Choroid plexus epithelial cell (primary cell): ENCODE data around the gene ZSCAN23.
A peak's percentile ranks its signal among the peaks of the same experiment; 100 is the strongest.

ENCODE experiments used
- DNase-seq: peaks from one replicate; pipeline ENCODE4 v3.0.0-alpha.2; 2010; ENCODE audit warnings: low read depth
- H3K4me3 ChIP-seq: 2 replicates; pipeline ENCODE4 v1.5.1; 2011; ENCODE audit warnings: low read depth, mild to moderate bottlenecking, control low read depth, low read length, moderate library complexity
- CTCF ChIP-seq: conservative IDR thresholded peaks from 2 replicates; pipeline ENCODE4 v1.5.1; 2011; ENCODE audit warnings: low read depth, mild to moderate bottlenecking, control low read depth, inconsistent platforms, low read length, moderate library complexity

Gene ZSCAN23

GRCh38 chr6:28443112-28443773, at the start of gene ZSCAN23:
ZSCAN23 (minus strand) TSS chr6:28443491; CDS start chr6:28436266, 7,225 bp downstream.
- peak within 1 kb of the TSS; percentile 93 for H3K4me3 ChIP-seq
- DNase-seq = peak; percentile 88
- TF ChIP-seq CTCF = no peak

GRCh38 chr6:28491984-28492317, 48.7 kb upstream of the ZSCAN23 start:
- DNase-seq = no peak
- no peak for TF ChIP-seq CTCF
- H3K4me3 ChIP-seq = no peak overlapping the region

GRCh38 chr6:28490205-28490890, 47.1 kb upstream of the ZSCAN23 start:
- H3K4me3 ChIP-seq = peak overlapping the region; percentile 78
- DNase-seq = no peak
- no peak for TF ChIP-seq CTCF

GRCh38 chr6:28489366-28490204, 46.3 kb upstream of the ZSCAN23 start:
- no peak for TF ChIP-seq CTCF
- H3K4me3 ChIP-seq = peak overlapping the region; percentile 78
- DNase-seq = peak; percentile 89

- peak overlapping the region; percentile 78 for H3K4me3 ChIP-seq
- no peak for TF ChIP-seq CTCF
- peak; percentile 83 for DNase-seq
Measured at GRCh38 chr6:28488916-28489365, 45.6 kb upstream of the ZSCAN23 start.

- no peak for DNase-seq
- no peak overlapping the region for H3K4me3 ChIP-seq
Measured at GRCh38 chr6:28486988-28487742, 43.9 kb upstream of the ZSCAN23 start.

More at GRCh38 chr6:28486988-28487742, 43.9 kb upstream of the ZSCAN23 start:
- TF ChIP-seq CTCF = no peak
